ENCODE measurements around the gene NUBP1. TPM values are rescaled to one million over a fixed set of nuclear protein-coding genes. Genes with fewer than 3 reads are reported as not detected.

NUBP1 gene
- total RNA-seq, 1 donor from 2014 or later = 26.0 TPM

GRCh38 chr16:10756574-10756973 is 12.9 kb downstream of the NUBP1 start:
- no peak for TF ChIP-seq CTCF (IDR thresholded peaks at IDR 0.05; ENCODE audit: insufficient read depth, low read length, poor library complexity, severe bottlenecking)
- no peaks in the 10 kb centered on the region for H3K27me3 ChIP-seq (ENCODE audit: control insufficient read depth, insufficient read depth, low read length)
- no peak for DNase-seq (ENCODE audit: low read depth)
- no peak overlapping the region for H3K4me3 ChIP-seq (ENCODE audit: low read depth, low read length)
- peaks cover 4% of the 10 kb centered on the region for H3K36me3 ChIP-seq (ENCODE audit: control insufficient read depth, insufficient read depth, low read length)

- Histone ChIP-seq H3K4me3 (ENCODE audit: low read depth, low read length) (no peak overlapping the region), H3K27me3 (ENCODE audit: control insufficient read depth, insufficient read depth, low read length) (no peaks in the 10 kb centered on the region), H3K36me3 (ENCODE audit: control insufficient read depth, insufficient read depth, low read length) (peaks cover 4% of the 10 kb centered on the region)
- no peak for TF ChIP-seq CTCF (IDR thresholded peaks at IDR 0.05; ENCODE audit: insufficient read depth, low read length, poor library complexity, severe bottlenecking)
- DNase-seq (ENCODE audit: low read depth) = no peak
Measured at GRCh38 chr16:10760858-10761257, 17.2 kb downstream of the NUBP1 start.

GRCh38 chr16:10761373-10761772 is 17.7 kb downstream of the NUBP1 start:
- DNase-seq (ENCODE audit: low read depth) = no peak
- no peaks in the 10 kb centered on the region for H3K27me3 ChIP-seq (ENCODE audit: control insufficient read depth, insufficient read depth, low read length)
- TF ChIP-seq CTCF (IDR thresholded peaks at IDR 0.05; ENCODE audit: insufficient read depth, low read length, poor library complexity, severe bottlenecking) = no peak
- H3K4me3 ChIP-seq (ENCODE audit: low read depth, low read length) = no peak overlapping the region
- H3K36me3 ChIP-seq (ENCODE audit: control insufficient read depth, insufficient read depth, low read length) = peaks cover 4% of the 10 kb centered on the region

GRCh38 chr16:10762336-10763016 is 18.8 kb downstream of the NUBP1 start:
- no peak for DNase-seq (ENCODE audit: low read depth)
- peaks cover 4% of the 10 kb centered on the region for H3K36me3 ChIP-seq (ENCODE audit: control insufficient read depth, insufficient read depth, low read length)
- H3K4me3 ChIP-seq (ENCODE audit: low read depth, low read length) = no peak overlapping the region
- no peaks in the 10 kb centered on the region for H3K27me3 ChIP-seq (ENCODE audit: control insufficient read depth, insufficient read depth, low read length)
- TF ChIP-seq CTCF (IDR thresholded peaks at IDR 0.05; ENCODE audit: insufficient read depth, low read length, poor library complexity, severe bottlenecking) = no peak

- DNase-seq (ENCODE audit: low read depth) = no peak
- H3K27me3 ChIP-seq (ENCODE audit: control insufficient read depth, insufficient read depth, low read length) = no peaks in the 10 kb centered on the region
- no peak for TF ChIP-seq CTCF (IDR thresholded peaks at IDR 0.05; ENCODE audit: insufficient read depth, low read length, poor library complexity, severe bottlenecking)
- H3K4me3 ChIP-seq (ENCODE audit: low read depth, low read length) = no peak overlapping the region
- peaks cover 2% of the 10 kb centered on the region for H3K36me3 ChIP-seq (ENCODE audit: control insufficient read depth, insufficient read depth, low read length)
Measured at GRCh38 chr16:10763456-10763855, 19.8 kb downstream of the NUBP1 start.

- no peaks in the 10 kb centered on the region for H3K27me3 ChIP-seq (ENCODE audit: control insufficient read depth, insufficient read depth, low read length)
- no peaks in the 10 kb centered on the region for H3K36me3 ChIP-seq (ENCODE audit: control insufficient read depth, insufficient read depth, low read length)
- no peak for TF ChIP-seq CTCF (IDR thresholded peaks at IDR 0.05; ENCODE audit: insufficient read depth, low read length, poor library complexity, severe bottlenecking)
- no peak overlapping the region for H3K4me3 ChIP-seq (ENCODE audit: low read depth, low read length)
- no peak for DNase-seq (ENCODE audit: low read depth)
Measured at GRCh38 chr16:10765772-10766171, 22.1 kb downstream of the NUBP1 start.

Measured in kidney epithelial cell (primary cell).